ENCODE data around the gene TRIM7.

DNA sequence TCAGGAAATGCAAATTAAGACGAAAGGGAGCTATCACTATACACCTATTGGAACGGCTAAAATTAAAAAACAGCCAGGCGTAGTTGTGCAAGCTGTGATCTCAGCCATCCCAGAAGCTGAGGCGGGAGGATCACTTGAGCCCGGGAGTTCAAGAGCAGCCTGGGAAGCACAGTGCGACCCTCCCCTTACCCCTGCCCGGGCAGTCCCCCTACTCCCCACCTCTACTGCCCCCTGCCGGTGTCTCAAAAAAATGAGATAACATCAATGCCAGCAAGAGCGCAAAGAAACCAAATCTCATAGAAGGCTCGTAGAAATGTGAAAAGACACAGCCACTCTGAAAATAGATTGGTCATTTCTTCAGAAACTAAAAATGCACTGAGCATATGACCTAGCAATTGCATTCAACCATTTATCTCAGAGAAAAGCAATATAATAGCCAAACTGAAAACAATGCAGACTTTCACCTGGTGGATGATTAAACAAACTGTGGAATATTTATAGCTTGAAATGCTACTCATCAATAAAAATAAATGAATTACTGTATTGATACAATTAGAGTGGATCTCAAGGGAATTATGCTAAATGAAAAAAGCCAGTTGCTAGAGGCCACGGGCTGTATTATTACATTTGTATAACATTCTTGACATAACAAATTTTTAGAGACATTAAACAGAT, 37.0 kb downstream of the TRIM7 start:
- TF ChIP-seq CTCF (conservative IDR thresholded peaks at IDR 0.05; ENCODE audit: low read depth, low read length), result peak; percentile 39
- TF ChIP-seq POLR2A (IDR thresholded peaks at IDR 0.05; ENCODE audit: low read depth, low read length), result no peak
- TF ChIP-seq MXI1 (IDR thresholded peaks at IDR 0.05; ENCODE audit: borderline replicate concordance, low read depth, low read length), result no peak
- TF ChIP-seq RAD21 (IDR thresholded peaks at IDR 0.05; ENCODE audit: low read length), result no peak
- no peak for TF ChIP-seq MAFK (IDR thresholded peaks at IDR 0.05; ENCODE audit: low read depth, low read length)
- no peak for TF ChIP-seq NFE2L2 (IDR thresholded peaks at IDR 0.05; ENCODE audit: low read depth, low read length)
- no peak for TF ChIP-seq BHLHE40 (IDR thresholded peaks at IDR 0.05; ENCODE audit: low read depth, low read length)
- no peak for TF ChIP-seq RCOR1 (IDR thresholded peaks at IDR 0.05; ENCODE audit: insufficient replicate concordance, low read length)
- no peak for TF ChIP-seq RFX5 (IDR thresholded peaks at IDR 0.05; ENCODE audit: low read depth, low read length)
- TF ChIP-seq MAZ (IDR thresholded peaks at IDR 0.05; ENCODE audit: borderline replicate concordance, low read depth, low read length), result no peak

All from IMR-90 (cell line).